ENCODE data around the gene PSMD2.

PSMD2 gene

DNA sequence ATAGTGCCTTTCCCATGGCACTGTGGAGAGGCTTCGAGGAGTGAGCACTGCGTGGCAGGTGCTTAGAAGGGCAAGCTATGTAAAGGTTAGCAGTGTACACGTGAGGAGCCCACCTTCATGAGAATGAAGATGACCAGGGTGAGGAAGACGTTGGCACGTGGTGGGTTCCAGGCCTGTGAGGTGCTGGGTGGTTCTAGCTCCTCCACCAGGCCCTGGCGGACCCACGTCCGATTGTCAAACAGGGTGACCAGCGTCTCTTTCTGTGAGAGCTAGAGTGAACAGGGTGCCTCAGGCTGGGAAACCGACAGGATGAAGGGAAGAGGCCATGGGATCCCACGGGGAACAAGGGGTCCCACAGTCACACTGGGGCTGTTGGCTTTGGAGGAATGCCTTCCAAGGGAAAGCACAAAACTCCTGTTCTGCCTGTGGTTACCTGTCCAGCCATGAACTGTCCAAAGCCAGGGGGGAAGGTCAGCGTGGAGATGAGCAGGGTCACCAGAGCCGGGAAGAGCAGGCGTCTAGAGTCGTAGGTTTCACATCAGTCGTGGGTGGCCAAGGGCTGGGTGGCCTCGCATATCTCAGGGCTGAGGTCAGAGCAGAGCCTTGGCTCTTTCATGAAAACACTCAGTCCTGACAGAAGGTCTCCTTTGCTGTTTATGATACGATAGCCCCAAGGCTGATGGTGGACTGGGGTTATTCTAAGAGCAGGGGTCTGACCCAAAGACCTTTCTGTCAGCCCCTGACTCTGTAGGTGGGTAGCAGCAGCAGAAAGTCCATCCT, 56.4 kb downstream of the PSMD2 start:
- DNase-seq (ENCODE audit: low read depth in 2 of 2): no peak

DNA sequence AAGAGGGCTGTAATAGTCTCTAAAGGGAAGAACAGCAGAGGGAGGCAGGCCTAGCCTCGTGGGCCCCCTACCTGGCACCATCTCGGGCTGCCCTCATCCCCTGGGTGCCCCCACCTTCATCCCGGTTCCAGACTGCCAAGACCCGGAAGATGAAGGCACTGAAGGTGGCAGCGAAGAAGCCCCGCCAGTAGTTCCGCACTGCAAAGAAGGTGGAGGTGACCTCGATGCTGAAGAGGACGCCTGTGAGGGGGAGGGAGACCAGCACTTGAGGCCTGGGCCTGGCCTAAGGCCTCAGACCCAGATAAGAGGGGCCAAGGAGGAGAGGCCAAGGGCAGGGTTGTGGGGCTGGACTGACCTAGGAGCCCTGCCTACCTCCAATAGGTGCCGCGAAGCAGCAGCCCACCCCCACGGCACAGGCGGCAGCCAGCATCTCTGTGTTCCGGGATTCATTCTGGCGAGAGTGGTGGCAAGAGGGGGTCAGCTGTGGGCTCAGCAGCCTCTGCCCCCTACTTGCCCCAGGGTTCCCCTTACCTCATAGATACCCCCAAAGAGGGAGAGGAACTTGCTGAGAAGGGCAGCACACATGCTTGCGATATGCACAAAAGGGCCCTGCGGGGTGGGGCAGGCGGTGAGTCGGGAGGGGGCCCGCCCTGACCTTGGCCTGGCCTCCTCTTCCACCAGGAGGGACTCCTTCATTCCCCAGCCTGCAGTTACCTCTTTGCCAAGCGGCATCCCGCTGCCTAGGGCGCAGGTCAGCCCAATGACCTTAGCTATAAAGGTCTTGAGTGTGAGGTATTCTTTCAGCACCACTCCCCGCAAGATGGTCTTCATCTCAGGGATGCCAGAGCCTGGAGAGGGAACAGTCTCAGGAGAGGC, 58.4 kb downstream of the PSMD2 start:
- no peak for DNase-seq (ENCODE audit: low read depth in 2 of 2)

DNA sequence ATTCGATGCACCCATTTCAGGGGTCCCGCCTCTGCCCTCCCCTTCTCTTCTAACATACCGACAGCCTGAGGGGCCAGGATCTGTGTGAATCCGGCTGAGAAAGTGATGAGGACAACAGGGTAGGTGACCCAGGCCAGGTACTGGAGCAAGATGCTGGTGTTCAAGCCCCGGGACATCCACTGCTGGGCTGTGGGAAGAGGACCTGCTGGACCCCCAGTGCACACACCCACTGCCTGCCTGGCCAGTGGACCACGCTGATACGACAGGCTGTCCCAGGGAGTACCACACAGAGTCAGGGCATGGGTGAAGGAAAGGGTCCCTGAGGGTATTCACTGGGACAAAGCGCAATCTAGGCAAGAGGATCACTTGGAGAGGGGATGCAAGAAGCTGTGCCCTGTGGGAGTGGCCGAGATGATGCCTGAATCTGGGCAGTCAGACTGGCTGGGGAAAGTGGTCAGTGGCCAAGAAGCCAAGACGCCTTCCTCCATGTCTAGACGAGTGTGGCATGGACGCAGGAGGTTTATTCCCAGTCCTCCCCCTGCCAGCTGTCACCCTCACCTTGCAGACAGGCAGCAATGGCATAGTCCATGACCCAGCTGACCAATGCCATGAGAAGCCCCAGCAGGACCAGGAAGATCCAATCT, 59.2 kb downstream of the PSMD2 start:
- DNase-seq (ENCODE audit: low read depth in 2 of 2): no peak
